Stomach (tissue), 9 donors: ENCODE measurements around the gene TRERF1. TPM values are rescaled to one million over a fixed set of nuclear protein-coding genes. Genes with fewer than 3 reads are reported as not detected.

Experiments used
- DNase-seq, 2 donors: peaks; one replicate each; pipeline versions ENCODE4 v3.0.0 to v3.0.0-alpha.2; 2013 to 2019
- H3K27ac ChIP-seq, 5 donors: fragments of 200-600 bp in 4 of 5; sonication (generic) in 4 of 5; one replicate each; pipeline ENCODE4 v1.5.1; 2013 to 2019; ENCODE audit warnings: mild to moderate bottlenecking in 1 of 5, moderate library complexity in 1 of 5
- H3K27me3 ChIP-seq, 3 donors: fragments of 200-600 bp; sonication (generic); one replicate each; pipeline ENCODE4 v1.5.1; 2017 to 2019; ENCODE audit warnings: mixed run types in 1 of 3
- H3K36me3 ChIP-seq, 4 donors: fragments of 200-600 bp; sonication (generic); 1 replicate in 3 of 4; 2 replicates in 1 of 4; pipeline ENCODE4 v1.5.1; 2016 to 2019
- H3K4me1 ChIP-seq, 4 donors: fragments of 200-600 bp; sonication (generic); one replicate each; pipeline ENCODE4 v1.5.1; 2016 to 2019
- H3K4me3 ChIP-seq, 4 donors: fragments of 200-600 bp; sonication (generic) in 3 of 4; one replicate each; pipeline ENCODE4 v1.5.1; 2016 to 2019; ENCODE audit warnings: mild to moderate bottlenecking in 1 of 4
- H3K9me3 ChIP-seq, 4 donors: fragments of 200-600 bp; sonication (generic); one replicate each; pipeline ENCODE4 v1.5.1; 2016 to 2019
- CTCF ChIP-seq, 7 experiments: fragments of 450-650 bp in 4 of 7; fragments of 200-600 bp in 3 of 7; sonication (generic) in 3 of 7; IDR thresholded peaks; one replicate each; pipeline ENCODE4 v1.5.1; 2016 to 2019; ENCODE audit warnings: antibody characterized with exemption in 7 of 7, control low read depth in 2 of 7, mild to moderate bottlenecking in 1 of 7
- EP300 ChIP-seq: sonication (generic); formaldehyde crosslinking; IDR thresholded peaks from one replicate; pipeline ENCODE4 v1.6.1; 2017; ENCODE audit warnings: antibody characterized with exemption
- POLR2A ChIP-seq, 4 donors: fragments of 450-650 bp; IDR thresholded peaks; one replicate each; pipeline ENCODE4 v1.6.1; 2016; ENCODE audit warnings: antibody characterized with exemption in 4 of 4, control low read depth in 2 of 4, mild to moderate bottlenecking in 1 of 4, moderate library complexity in 1 of 4
- POLR2AphosphoS5 ChIP-seq, 3 donors: sonication (generic); formaldehyde crosslinking; IDR thresholded peaks; one replicate each; pipeline ENCODE4 v1.6.1; 2016; ENCODE audit warnings: antibody characterized with exemption in 3 of 3
- WGBS, 5 donors: extraction: QIAGEN DNeasy Blood & Tissue Kit in 3 of 5; methylation state at CpG; one replicate each; pipeline versions ENCODE4 v1.1.5 to v1.1.7; 2013 to 2018; 5-methylcytosine and 5-hydroxymethylcytosine counted together
- intact Hi-C: fragments of 100-400 bp; cut with DNase I; formaldehyde crosslinking; loops from one replicate; pipeline ENCODE4 v1.15.1; 2023; ENCODE audit warnings: low total_unique reads
- polyA plus RNA-seq, 3 donors: library from polyadenylated mRNA; stranded (reverse); fragments of 200-250 nt; gene quantifications; one replicate each; pipeline ENCODE4 v1.2.3, GENCODE V29; 2013
- total RNA-seq, 5 donors: library from RNA; depleted of rRNA; stranded (reverse); fragments of >200 nt; gene quantifications; one replicate each; pipeline versions ENCODE4 v1.1.0 to v1.2.3, GENCODE V29; 2014 to 2016
- donor health status: healthy with polysubstance abuse.
- donor health status: Bipolar disorder and iron deficiency.
- donor health status: healthy.

Gene TRERF1
- total and polyA plus RNA-seq, 8 donors: 2.1 to 8.1 (median 4.9) TPM

- Histone ChIP-seq H3K9me3 (no peaks in the 10 kb centered on the region), H3K27me3 (peaks cover 0 to 22% (median 3%) of the 10 kb centered on the region in 3 donors), H3K36me3 (no peaks in the 10 kb centered on the region), H3K27ac (no peak overlapping the region), H3K4me3 (no peak overlapping the region), H3K4me1 (peaks cover 0 to 6% (median 3%) of the 10 kb centered on the region in 4 donors)
- no peak for TF ChIP-seq POLR2AphosphoS5 (IDR thresholded peaks at IDR 0.05)
- 68 to 78% (median 74%) methylated on average over 3 of the region's 3 CpGs for WGBS, 5 donors
- no peak for DNase-seq
- intact Hi-C loops: no loop called here
These were observed 271.8 kb downstream of the TRERF1 start for GRCh38 chr6:42179945-42180313.

GRCh38 chr6:42179261-42179944 lies 272.3 kb downstream of the TRERF1 start:
- TF ChIP-seq POLR2AphosphoS5 (IDR thresholded peaks at IDR 0.05): no peak
- no peak for TF ChIP-seq CTCF (IDR thresholded peaks at IDR 0.05)
- TF ChIP-seq POLR2A (IDR thresholded peaks at IDR 0.05): no peak

GRCh38 chr6:42177514-42178364 lies 274.0 kb downstream of the TRERF1 start:
- DNase-seq: peak in 1 of 2 donors; percentile 55
- Histone ChIP-seq H3K9me3 (no peaks in the 10 kb centered on the region), H3K36me3 (no peaks in the 10 kb centered on the region), H3K27me3 (peaks cover 0 to 22% (median 3%) of the 10 kb centered on the region in 3 donors), H3K27ac (no peak overlapping the region), H3K4me3 (no peak overlapping the region), H3K4me1 (peaks cover 0 to 6% (median 3%) of the 10 kb centered on the region in 4 donors)
- TF ChIP-seq EP300 (no peak), POLR2A (IDR thresholded peaks at IDR 0.05) (no peak), POLR2AphosphoS5 (IDR thresholded peaks at IDR 0.05) (no peak)
- 21 to 55% (median 23%) methylated on average over 10 to 27 of the region's 27 CpGs for WGBS, 5 donors
- intact Hi-C loops: no loop called here

More at GRCh38 chr6:42179261-42179944, 272.3 kb downstream of the TRERF1 start:
- Histone ChIP-seq H3K36me3 (no peaks in the 10 kb centered on the region), H3K27ac (no peak overlapping the region), H3K27me3 (peaks cover 0 to 22% (median 3%) of the 10 kb centered on the region in 3 donors), H3K4me1 (peaks cover 0 to 6% (median 3%) of the 10 kb centered on the region in 4 donors), H3K9me3 (no peaks in the 10 kb centered on the region), H3K4me3 (no peak overlapping the region)
- 85 to 87% (median 86%) methylated on average over 14 to 20 of the region's 20 CpGs for WGBS, 5 donors
- intact Hi-C loops: no loop called here
- no peak for DNase-seq

GRCh38 chr6:42176981-42177380 lies 274.7 kb downstream of the TRERF1 start:
- Histone ChIP-seq H3K36me3 (no peaks in the 10 kb centered on the region), H3K27ac (no peak overlapping the region), H3K27me3 (peaks cover 0 to 22% (median 3%) of the 10 kb centered on the region in 3 donors), H3K9me3 (no peaks in the 10 kb centered on the region), H3K4me1 (peaks cover 0 to 9% (median 3%) of the 10 kb centered on the region in 4 donors), H3K4me3 (no peak overlapping the region)
- no peak for DNase-seq
- intact Hi-C loops: no loop called here
- TF ChIP-seq CTCF (IDR thresholded peaks at IDR 0.05) (no peak), EP300 (no peak), POLR2AphosphoS5 (IDR thresholded peaks at IDR 0.05) (no peak), POLR2A (IDR thresholded peaks at IDR 0.05) (no peak)

- DNase-seq: no peak
- peaks cover 0 to 9% (median 3%) of the 10 kb centered on the region in 4 donors for H3K4me1 ChIP-seq
- H3K4me3 ChIP-seq: no peak overlapping the region
- WGBS, 5 donors: 70 to 77% (median 75%) methylated on average over 5 of the region's 5 CpGs
- H3K27me3 ChIP-seq: peaks cover 0 to 22% (median 3%) of the 10 kb centered on the region in 3 donors
- no peaks in the 10 kb centered on the region for H3K36me3 ChIP-seq
- no peaks in the 10 kb centered on the region for H3K9me3 ChIP-seq
- H3K27ac ChIP-seq: no peak overlapping the region
- no peak for TF ChIP-seq CTCF (IDR thresholded peaks at IDR 0.05)
- no peak for TF ChIP-seq EP300
- TF ChIP-seq POLR2A (IDR thresholded peaks at IDR 0.05): no peak
- TF ChIP-seq POLR2AphosphoS5 (IDR thresholded peaks at IDR 0.05): no peak
- intact Hi-C loops: no loop called here
These were observed 275.9 kb downstream of the TRERF1 start for GRCh38 chr6:42175860-42176259.
